ENCODE data around the gene ABCB8.

ABCB8 gene

DNA sequence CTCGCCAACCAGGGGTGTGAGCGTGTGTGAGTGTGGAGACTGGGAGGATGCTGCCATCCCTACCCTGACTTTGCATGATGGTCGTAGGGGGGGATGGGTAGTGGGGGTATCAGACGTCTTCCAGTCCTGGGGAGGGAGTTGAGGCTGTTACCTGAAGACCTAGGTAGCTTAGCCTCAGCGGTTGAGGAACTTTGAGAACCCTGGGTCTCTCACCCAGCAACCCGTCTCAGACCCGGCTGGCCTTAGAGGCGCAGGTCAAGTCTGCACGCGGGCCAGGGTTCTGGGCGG lies 33.8 kb downstream of the ABCB8 start:
- no peak overlapping the region for H3K27ac ChIP-seq
- TF ChIP-seq, protein P1, sequence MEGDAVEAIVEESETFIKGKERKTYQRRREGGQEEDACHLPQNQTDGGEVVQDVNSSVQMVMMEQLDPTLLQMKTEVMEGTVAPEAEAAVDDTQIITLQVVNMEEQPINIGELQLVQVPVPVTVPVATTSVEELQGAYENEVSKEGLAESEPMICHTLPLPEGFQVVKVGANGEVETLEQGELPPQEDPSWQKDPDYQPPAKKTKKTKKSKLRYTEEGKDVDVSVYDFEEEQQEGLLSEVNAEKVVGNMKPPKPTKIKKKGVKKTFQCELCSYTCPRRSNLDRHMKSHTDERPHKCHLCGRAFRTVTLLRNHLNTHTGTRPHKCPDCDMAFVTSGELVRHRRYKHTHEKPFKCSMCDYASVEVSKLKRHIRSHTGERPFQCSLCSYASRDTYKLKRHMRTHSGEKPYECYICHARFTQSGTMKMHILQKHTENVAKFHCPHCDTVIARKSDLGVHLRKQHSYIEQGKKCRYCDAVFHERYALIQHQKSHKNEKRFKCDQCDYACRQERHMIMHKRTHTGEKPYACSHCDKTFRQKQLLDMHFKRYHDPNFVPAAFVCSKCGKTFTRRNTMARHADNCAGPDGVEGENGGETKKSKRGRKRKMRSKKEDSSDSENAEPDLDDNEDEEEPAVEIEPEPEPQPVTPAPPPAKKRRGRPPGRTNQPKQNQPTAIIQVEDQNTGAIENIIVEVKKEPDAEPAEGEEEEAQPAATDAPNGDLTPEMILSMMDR (conservative IDR thresholded peaks at IDR 0.05): no peak
- no peak for TF ChIP-seq ZFX (IDR thresholded peaks at IDR 0.05)

DNA sequence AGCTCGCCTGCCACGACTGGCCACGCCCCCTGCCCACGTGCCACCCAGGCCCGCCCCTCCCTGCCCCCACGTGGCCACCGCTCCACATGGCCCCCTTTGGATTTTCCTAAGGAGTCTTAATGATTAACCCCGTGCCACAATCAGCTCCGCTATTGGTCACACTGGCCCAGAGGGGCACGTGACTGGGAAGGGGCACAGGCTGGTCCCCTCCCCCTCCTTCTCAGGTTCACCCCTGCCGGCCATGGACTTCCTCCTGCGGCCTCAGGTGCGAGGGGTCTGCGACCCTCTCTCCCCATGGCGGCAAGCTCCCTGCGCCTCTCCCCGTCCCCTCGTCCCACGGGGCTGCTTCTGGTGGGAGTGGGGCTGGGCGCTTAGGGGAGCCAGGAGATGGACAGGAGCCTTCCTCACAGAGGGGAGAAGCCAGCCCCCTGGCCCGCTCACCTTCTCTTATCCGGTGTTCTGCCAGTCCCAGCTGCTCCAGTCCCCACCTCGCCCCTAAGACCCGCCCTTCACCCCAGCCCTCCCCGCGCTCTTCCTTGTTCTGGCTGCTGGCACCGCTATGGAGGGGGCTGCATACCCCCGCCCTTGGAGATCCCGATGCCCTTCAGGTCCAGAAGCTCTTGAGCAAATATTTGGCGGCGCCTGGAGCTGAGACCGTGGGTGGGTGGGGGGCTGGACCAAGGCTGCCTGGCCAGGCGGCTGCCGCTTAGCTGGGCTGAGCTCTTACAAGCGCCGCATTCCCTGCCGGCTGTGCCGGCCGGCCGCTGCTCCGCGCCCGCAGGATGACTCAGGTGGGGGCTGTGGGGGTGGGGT lies 34.4 kb downstream of the ABCB8 start:
- H3K27ac ChIP-seq: no peak overlapping the region
- TF ChIP-seq ZFX (IDR thresholded peaks at IDR 0.05): no peak
- TF ChIP-seq, protein P1 (conservative IDR thresholded peaks at IDR 0.05): no peak

DNA sequence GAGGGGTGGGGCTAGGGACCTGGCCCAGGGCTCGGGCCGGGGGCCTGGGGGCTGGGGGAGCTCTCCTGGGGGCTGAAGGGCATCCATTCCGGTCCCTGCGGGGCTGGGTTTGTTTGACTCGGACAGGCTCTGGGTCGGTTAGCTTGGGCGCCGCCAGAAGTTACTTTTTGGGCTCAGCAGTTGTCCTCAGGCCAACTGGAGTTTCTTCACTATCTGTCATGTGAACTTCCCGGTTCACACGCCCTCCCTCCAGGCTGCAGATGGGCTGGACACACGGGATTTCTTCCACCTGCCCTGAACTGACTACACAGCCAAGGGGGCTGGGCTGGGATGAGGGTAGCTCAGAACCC lies 34.9 kb downstream of the ABCB8 start:
- no peak overlapping the region for H3K27ac ChIP-seq
- TF ChIP-seq, protein P1 (conservative IDR thresholded peaks at IDR 0.05): no peak
- no peak for TF ChIP-seq ZFX (IDR thresholded peaks at IDR 0.05)

DNA sequence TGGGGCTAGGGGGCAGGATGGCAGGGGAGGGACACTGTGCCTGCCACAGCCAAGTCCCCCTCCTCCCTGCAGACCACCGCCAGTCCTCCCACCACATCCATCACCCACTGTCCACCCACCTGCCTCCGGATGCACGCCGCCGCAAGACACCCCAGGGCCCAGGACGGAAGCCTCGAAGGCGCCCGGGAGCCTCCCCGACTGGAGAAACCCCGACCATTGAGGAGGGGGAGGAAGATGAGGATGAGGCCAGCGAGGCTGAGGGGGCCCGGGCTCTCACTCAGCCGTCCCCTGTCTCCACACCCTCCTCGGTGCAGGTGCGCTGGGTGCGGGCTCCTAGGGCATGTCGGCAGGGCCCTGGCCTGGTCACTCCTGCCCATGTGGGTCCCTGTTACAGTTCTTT lies 36.2 kb downstream of the ABCB8 start:
- TF ChIP-seq, protein P1 (conservative IDR thresholded peaks at IDR 0.05): no peak
- no peak for TF ChIP-seq ZFX (IDR thresholded peaks at IDR 0.05)
- H3K27ac ChIP-seq: no peak overlapping the region

DNA sequence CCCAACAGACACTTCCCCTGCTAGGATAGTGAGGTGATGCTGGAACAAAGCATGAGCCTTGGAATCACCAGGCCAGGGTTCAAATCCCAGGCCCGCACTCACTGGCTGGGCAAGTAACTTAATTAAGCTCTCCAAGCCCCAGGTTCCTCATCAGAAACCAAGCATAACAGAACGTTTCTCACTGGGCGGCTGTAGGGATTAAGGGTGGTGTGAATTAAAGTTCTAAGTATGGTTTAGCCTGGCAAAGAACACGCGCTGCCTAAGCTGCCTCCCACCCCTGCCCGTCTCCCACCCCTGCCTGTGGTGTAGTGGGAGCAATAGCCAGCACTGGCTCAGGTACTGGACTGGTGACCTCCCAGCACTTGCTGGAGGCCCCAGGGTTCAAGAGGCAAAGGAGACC lies 36.7 kb downstream of the ABCB8 start:
- no peak for TF ChIP-seq ZFX (IDR thresholded peaks at IDR 0.05)
- TF ChIP-seq, protein P1 (conservative IDR thresholded peaks at IDR 0.05): no peak
- H3K27ac ChIP-seq: no peak overlapping the region

DNA sequence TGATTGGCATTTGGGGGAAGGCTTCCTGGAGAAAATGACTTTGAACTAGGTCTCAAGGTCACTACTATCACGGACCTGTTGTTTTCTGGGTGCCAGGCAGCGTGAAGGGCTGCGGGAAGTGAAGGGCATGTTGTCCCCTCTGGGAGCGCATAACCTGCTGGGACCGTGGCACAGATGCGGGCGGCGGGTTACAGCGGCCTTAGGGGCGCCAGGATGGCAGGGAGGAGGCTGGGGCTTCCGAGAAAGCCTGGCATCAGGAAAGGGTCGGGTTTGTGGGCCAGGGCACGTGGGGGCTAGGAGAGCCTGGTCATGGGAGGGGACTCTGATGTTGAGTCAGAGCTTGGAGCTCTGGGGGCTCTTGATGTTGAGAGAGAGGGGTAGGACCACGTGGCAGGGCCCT lies 37.3 kb downstream of the ABCB8 start:
- no peak overlapping the region for H3K27ac ChIP-seq

DNA sequence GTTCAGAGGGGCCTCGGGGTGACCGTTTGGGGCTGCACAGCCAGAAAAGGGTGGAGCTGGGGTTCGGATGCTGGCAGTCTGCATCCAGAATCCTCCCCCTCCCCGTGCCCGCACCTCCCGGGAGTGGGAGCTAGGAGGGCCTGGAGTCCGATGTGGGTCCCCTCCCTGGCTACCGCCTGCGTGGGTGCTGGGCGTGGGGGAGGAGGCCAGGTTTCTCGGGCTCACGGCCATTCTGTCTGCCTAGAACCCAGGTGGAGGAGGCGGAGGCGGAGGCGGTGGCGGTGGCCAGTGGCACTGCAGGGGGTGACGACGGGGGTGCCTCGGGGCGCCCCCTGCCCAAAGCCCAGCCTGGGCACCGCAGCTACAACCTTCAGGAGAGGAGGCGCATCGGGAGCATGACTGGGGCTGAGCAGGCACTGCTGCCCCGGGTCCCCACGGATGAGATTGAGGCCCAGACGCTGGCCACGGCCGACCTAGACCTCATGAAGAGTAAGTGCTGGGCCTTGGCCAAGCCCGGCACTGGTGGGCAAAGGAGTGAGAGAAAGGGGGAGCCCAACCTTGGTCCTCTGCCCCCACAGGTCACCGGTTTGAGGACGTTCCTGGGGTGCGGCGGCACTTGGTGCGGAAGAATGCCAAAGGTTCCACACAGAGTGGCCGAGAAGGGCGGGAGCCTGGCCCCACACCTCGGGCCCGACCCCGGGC lies 38.2 kb downstream of the ABCB8 start:
- TF ChIP-seq, protein P1 (conservative IDR thresholded peaks at IDR 0.05): no peak
- TF ChIP-seq ZFX (IDR thresholded peaks at IDR 0.05): no peak
- H3K27ac ChIP-seq: no peak overlapping the region

More for the DNA sequence above, 37.3 kb downstream of the ABCB8 start:
- TF ChIP-seq, protein P1 (conservative IDR thresholded peaks at IDR 0.05): no peak
- no peak for TF ChIP-seq ZFX (IDR thresholded peaks at IDR 0.05)

Measured in C4-2B (cell line).